Panc1 (cell line): ENCODE measurements around the gene PHYHIPL. TPM values are rescaled to one million over a fixed set of nuclear protein-coding genes. Genes with fewer than 3 reads are reported as not detected.

Experiments
- ATAC-seq: fragments of 200-7000 bp; cut with Tn5 transposase; 2 replicates; pipeline ENCODE4 v1.9.1; 2020; ENCODE audit warnings: mild to moderate bottlenecking, moderate library complexity
- BruUV-seq: library from RNA; stranded (reverse); fragments of 400-500 nt; replicated peaks from 2 replicates; lab custom pipeline; 2021; lab: Mats Ljungman, UMichigan
- CTCF ChIA-PET: fragments of 300-600 bp; sonication (Branson Sonifier 250); formaldehyde crosslinking; loops from one replicate; lab custom pipeline; 2022; ENCODE audit warnings: antibody characterized with exemption; lab: Charles Lee
- POLR2A ChIA-PET: fragments of 300-600 bp; sonication (Branson Sonifier 250); formaldehyde crosslinking; loops from one replicate; lab custom pipeline; 2022; ENCODE audit warnings: antibody characterized with exemption; lab: Charles Lee
- DNase-seq: peaks from one replicate; pipeline ENCODE4 v3.0.0-alpha.2; 2010; ENCODE audit warnings: low read depth, low spot score
- H3K27ac ChIP-seq: 2 replicates; pipeline ENCODE4 v1.5.1; 2011; ENCODE audit warnings: mild to moderate bottlenecking, low read length, inconsistent platforms
- H3K27me3 ChIP-seq: fragments of 200-500 bp; sonication (Bioruptor generic); 2 replicates; pipeline ENCODE4 v1.6.0; 2014; ENCODE audit warnings: low read length, inconsistent platforms; ENCODE audit not compliant: control insufficient read depth, insufficient read depth
- H3K36me3 ChIP-seq: fragments of 200-500 bp; sonication (Bioruptor generic); 2 replicates; pipeline ENCODE4 v1.5.1; 2014; ENCODE audit warnings: inconsistent platforms, mild to moderate bottlenecking, low read length, moderate library complexity; ENCODE audit not compliant: control insufficient read depth, insufficient read depth
- H3K4me1 ChIP-seq: 2 replicates; pipeline ENCODE4 v1.5.1; 2011; ENCODE audit warnings: inconsistent platforms, mild to moderate bottlenecking, low read length, moderate library complexity; ENCODE audit not compliant: control insufficient read depth, insufficient read depth
- H3K4me3 ChIP-seq, 2 experiments: 2 replicates each; pipeline ENCODE4 v1.5.1; 2011 to 2012; ENCODE audit warnings: low read depth in 2 of 2, low read length in 2 of 2, mild to moderate bottlenecking in 2 of 2, inconsistent platforms in 1 of 2, moderate library complexity in 1 of 2
- H3K9me3 ChIP-seq: fragments of 200-500 bp; sonication (Bioruptor generic); 2 replicates; pipeline ENCODE4 v1.5.1; 2014; ENCODE audit warnings: low read depth, mild to moderate bottlenecking, inconsistent platforms, low read length, moderate library complexity; ENCODE audit not compliant: control insufficient read depth, insufficient read depth
- POLR2AphosphoS5 ChIP-seq: IDR thresholded peaks from 2 replicates; pipeline ENCODE4 v1.6.1; 2012; ENCODE audit warnings: mild to moderate bottlenecking, low read depth, low read length, moderate library complexity
- SIN3A ChIP-seq: IDR thresholded peaks from 2 replicates; pipeline ENCODE4 v1.6.1; 2012; ENCODE audit warnings: low read depth, mild to moderate bottlenecking, low read length, moderate library complexity, borderline replicate concordance; ENCODE audit not compliant: insufficient read depth
- TCF7L2 ChIP-seq: IDR thresholded peaks from 2 replicates; pipeline ENCODE4 v1.6.1; 2011; ENCODE audit warnings: mild to moderate bottlenecking, low read depth, low read length, inconsistent platforms
- in situ Hi-C: cut with HindIII; loops from 2 replicates; pipeline ENCODE4 v1.10.0; 2016; ENCODE audit warnings: low sequenced_read_pairs, low pct_unique_long_range_greater_than_20kb
- intact Hi-C: fragments of 100-400 bp; cut with micrococcal nuclease; formaldehyde crosslinking; loops from one replicate; pipeline ENCODE4 v1.10.0; 2022; ENCODE audit not compliant: unreplicated experiment
- total RNA-seq: library from RNA; stranded (reverse); gene quantifications from one replicate; pipeline ENCODE4 v1.2.1, GENCODE V29; 2021; ENCODE audit not compliant: unreplicated experiment
- TF ChIP-seq, protein P1 (sequence below): fragments of 450-650 bp; IDR thresholded peaks from 2 replicates; pipeline ENCODE4 v1.5.1; 2017; ENCODE audit warnings: mild to moderate bottlenecking
- TF ChIP-seq, protein P2 (sequence below), 2 experiments: IDR thresholded peaks; 2 replicates each; pipeline ENCODE4 v1.6.1; 2011 to 2012; ENCODE audit warnings: low read depth in 2 of 2, control low read depth in 1 of 2, low read length in 1 of 2, mild to moderate bottlenecking in 1 of 2, moderate library complexity in 1 of 2; ENCODE audit not compliant: insufficient read depth in 1 of 2

The PHYHIPL gene
- total RNA-seq, 1 experiment from 2014 or later = not detected

DNA sequence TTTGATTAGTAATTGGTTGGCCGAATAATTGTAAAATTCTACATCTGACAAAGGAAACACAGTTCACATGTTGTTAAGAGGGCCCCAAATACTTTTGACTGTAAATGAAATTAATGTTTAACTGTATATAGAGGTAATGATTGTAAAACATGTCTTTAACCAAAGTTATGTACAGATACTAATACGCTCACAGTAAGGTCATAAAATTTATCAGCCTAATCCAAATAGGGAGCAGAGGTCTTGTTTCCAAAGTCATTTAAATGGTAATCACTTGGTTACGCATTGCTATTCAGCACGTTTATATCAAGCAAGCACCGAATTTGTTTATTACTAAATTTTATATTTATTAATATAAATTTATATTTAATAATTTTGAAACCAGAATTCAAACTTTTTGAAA, 1.4 kb downstream of the PHYHIPL start:
- ATAC-seq (no peak), DNase-seq (no peak)
- Histone ChIP-seq H3K27me3 (no peaks in the 10 kb centered on the region), H3K4me1 (no peaks in the 10 kb centered on the region), H3K36me3 (no peaks in the 10 kb centered on the region), H3K9me3 (no peaks in the 10 kb centered on the region; the same call in 1 of the 2 replicates), H3K27ac (no peak overlapping the region), H3K4me3 (no peak overlapping the region)
- in situ Hi-C loops (no loop called here), intact Hi-C loops (no loop called here)
- CTCF ChIA-PET = no interaction called here
- POLR2A ChIA-PET = no interaction called here
- no TSS peak for BruUV-seq
- TF ChIP-seq POLR2AphosphoS5 (no peak), SIN3A (no peak), TCF7L2 (no peak)
- TF ChIP-seq, protein P1, sequence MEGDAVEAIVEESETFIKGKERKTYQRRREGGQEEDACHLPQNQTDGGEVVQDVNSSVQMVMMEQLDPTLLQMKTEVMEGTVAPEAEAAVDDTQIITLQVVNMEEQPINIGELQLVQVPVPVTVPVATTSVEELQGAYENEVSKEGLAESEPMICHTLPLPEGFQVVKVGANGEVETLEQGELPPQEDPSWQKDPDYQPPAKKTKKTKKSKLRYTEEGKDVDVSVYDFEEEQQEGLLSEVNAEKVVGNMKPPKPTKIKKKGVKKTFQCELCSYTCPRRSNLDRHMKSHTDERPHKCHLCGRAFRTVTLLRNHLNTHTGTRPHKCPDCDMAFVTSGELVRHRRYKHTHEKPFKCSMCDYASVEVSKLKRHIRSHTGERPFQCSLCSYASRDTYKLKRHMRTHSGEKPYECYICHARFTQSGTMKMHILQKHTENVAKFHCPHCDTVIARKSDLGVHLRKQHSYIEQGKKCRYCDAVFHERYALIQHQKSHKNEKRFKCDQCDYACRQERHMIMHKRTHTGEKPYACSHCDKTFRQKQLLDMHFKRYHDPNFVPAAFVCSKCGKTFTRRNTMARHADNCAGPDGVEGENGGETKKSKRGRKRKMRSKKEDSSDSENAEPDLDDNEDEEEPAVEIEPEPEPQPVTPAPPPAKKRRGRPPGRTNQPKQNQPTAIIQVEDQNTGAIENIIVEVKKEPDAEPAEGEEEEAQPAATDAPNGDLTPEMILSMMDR = no peak
- TF ChIP-seq, protein P2, sequence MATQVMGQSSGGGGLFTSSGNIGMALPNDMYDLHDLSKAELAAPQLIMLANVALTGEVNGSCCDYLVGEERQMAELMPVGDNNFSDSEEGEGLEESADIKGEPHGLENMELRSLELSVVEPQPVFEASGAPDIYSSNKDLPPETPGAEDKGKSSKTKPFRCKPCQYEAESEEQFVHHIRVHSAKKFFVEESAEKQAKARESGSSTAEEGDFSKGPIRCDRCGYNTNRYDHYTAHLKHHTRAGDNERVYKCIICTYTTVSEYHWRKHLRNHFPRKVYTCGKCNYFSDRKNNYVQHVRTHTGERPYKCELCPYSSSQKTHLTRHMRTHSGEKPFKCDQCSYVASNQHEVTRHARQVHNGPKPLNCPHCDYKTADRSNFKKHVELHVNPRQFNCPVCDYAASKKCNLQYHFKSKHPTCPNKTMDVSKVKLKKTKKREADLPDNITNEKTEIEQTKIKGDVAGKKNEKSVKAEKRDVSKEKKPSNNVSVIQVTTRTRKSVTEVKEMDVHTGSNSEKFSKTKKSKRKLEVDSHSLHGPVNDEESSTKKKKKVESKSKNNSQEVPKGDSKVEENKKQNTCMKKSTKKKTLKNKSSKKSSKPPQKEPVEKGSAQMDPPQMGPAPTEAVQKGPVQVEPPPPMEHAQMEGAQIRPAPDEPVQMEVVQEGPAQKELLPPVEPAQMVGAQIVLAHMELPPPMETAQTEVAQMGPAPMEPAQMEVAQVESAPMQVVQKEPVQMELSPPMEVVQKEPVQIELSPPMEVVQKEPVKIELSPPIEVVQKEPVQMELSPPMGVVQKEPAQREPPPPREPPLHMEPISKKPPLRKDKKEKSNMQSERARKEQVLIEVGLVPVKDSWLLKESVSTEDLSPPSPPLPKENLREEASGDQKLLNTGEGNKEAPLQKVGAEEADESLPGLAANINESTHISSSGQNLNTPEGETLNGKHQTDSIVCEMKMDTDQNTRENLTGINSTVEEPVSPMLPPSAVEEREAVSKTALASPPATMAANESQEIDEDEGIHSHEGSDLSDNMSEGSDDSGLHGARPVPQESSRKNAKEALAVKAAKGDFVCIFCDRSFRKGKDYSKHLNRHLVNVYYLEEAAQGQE (IDR thresholded peaks at IDR 0.05; ENCODE audit: insufficient read depth in 1 of 2, low read depth in 2 of 2, low read length in 1 of 2) = no peak

DNA sequence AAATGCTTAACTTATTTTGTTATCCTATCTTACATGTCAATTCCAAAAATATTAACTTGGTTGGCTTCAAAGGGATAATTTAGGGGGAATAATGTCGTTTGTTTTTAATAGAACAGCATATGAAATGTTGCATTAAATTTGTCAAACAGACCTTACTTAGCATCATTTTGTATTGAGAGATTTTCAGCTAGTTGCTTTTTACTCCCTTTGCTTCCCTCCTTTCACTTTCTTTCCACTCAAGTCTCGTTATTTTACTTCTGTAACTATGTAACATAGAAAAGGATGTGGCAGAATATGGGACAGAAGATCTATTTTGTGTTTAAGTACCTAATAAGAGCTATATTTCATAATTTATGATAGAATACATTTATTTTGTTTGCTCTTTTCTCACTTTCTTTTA, 2.6 kb downstream of the PHYHIPL start:
- ChIA-PET CTCF (no interaction called here), POLR2A (no interaction called here)
- Histone ChIP-seq H3K9me3 (no peaks in the 10 kb centered on the region; the same call in 1 of the 2 replicates), H3K4me3 (no peak overlapping the region), H3K36me3 (no peaks in the 10 kb centered on the region), H3K27me3 (no peaks in the 10 kb centered on the region), H3K4me1 (no peaks in the 10 kb centered on the region), H3K27ac (no peak overlapping the region)
- ATAC-seq (no peak), DNase-seq (no peak)
- TF ChIP-seq, protein P1 = no peak
- TF ChIP-seq TCF7L2 (no peak), POLR2AphosphoS5 (no peak), SIN3A (no peak)
- TF ChIP-seq, protein P2 (IDR thresholded peaks at IDR 0.05; ENCODE audit: insufficient read depth in 1 of 2, low read depth in 2 of 2, low read length in 1 of 2) = no peak
- no TSS peak for BruUV-seq
- intact Hi-C loops (no loop called here), in situ Hi-C loops (no loop called here)
